GM12878 (cell line): ENCODE data around the gene EPB41L4B.

Experiments used
- EZH2 ChIP-seq: IDR thresholded peaks from 2 replicates; pipeline ENCODE4 v1.6.1; 2012; ENCODE audit warnings: low read depth, mild to moderate bottlenecking, control low read depth, inconsistent platforms, low read length, borderline replicate concordance; ENCODE audit not compliant: control insufficient read depth
- POLR2AphosphoS5 ChIP-seq: IDR thresholded peaks from 2 replicates; pipeline ENCODE4 v1.6.1; 2011; ENCODE audit warnings: mild to moderate bottlenecking, low read length, inconsistent platforms
- RFX5 ChIP-seq: IDR thresholded peaks from 2 replicates; pipeline ENCODE4 v1.6.1; 2011; ENCODE audit warnings: low read depth, low read length, improper control_type of control experiment
- SMAD1 ChIP-seq: fragments of 450-650 bp; IDR thresholded peaks from 2 replicates; pipeline ENCODE4 v1.6.1; 2018; ENCODE audit warnings: mild to moderate bottlenecking, low read depth; ENCODE audit not compliant: partially characterized antibody
- TARDBP ChIP-seq: IDR thresholded peaks from 2 replicates; pipeline ENCODE4 v1.6.1; 2016; ENCODE audit warnings: borderline replicate concordance

DNA sequence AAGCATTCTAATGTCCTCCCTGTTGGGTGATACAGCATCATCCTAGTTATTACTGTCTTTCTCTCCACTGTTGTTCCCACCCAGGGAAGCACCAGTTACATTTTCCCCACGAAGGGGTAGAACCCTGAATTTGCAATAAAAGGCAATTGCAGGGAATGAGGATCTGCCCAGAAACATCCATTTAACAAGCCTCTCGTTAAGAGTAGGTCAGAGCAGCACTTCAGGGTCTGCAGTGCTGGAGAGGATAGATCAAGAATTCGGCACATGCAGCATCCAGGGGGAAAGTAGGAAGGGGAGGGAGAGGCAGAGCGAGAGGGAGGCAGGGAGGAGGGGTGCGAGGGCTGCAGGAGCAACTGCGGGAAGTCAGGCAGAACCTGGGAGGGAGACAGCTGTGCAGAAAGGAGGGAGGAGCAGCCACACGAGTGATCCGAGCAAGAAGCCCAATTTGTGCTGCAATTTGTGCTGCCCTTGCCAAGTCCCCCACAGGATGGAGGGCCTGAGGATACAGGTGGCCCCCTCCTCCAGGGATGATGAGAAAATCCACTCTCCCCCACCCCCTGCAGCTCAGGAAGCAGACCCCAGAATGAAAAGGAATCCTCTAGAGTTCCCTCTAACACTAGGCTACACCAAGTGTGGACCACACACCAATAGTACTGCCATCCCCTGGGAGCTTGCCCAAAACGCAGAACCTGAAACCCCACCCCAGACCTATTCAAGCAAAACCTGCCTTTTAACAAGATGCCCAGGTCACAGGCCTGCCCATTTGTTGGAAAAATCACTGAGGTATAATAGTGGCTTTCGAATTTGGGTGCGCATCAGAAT is 62.2 kb downstream of the EPB41L4B start:
- no peak for TF ChIP-seq TARDBP
- no peak for TF ChIP-seq EZH2
- TF ChIP-seq SMAD1, result no peak
- no peak for TF ChIP-seq RFX5
- TF ChIP-seq POLR2AphosphoS5, result no peak
